ENCODE results near the gene CHML. TPM values are rescaled to one million over a fixed set of nuclear protein-coding genes. Genes with fewer than 3 reads are reported as not detected.
A peak's percentile ranks its signal among the peaks of the same experiment; 100 is the strongest.
"Not testable (repeated sequence)": the region's sequence is repeated elsewhere in the genome, so short reads cannot be mapped to it uniquely, and the experiment has no call there.

Gene CHML
- total RNA-seq, 2 experiments from 2014 or later = 19.9 to 21.1 TPM

DNA sequence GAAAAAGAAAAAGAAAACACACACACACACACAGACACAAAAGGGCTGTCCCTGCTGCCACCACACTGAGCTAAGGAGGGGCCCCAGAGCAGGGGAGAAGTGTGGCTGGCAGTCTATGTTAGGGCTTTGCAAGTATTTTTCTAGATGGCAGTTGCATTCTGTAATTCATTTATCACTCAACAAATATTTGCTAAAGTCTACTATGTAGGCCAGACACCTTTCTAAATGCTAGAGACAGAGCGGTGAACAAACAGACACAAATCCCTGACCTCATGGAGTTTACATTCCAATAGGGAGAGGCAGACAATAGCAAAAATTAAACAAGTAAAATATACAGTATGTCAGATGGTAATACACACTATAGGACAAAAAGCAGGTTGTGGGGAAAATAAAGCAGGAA lies 32.1 kb upstream of the CHML start:
- CTCF ChIA-PET = interaction anchor here (1.1 kb wide), 1 partner anchor 14 kb away, joined by 3 read pairs; no protein-coding TSS in a partner anchor
- intact Hi-C loops (cut with micrococcal nuclease) = loop anchor here (10.0 kb wide), 1 partner anchor 1958 kb away; no protein-coding TSS in a partner anchor

DNA sequence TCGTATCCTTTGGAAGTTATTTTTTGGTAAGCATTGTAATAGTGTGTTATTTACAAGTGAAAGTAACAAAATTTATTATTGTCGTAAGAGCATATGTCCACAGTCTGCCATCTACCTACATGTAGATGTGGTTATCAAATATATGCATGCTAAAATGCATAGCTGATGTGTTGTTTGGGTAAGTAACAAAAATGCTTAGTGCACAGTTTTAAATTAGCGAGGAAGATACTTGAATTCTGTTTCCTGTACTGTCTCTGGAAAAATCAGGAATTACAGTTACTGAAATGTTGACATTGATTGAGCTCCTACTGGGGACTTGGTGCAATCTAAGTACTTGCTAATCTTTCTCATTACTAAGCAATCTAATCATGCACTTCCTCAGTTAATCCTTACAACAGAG lies 26.2 kb upstream of the CHML start:
- H3K4me3 Mint-ChIP-seq = no peak overlapping the region
- H3K27ac Mint-ChIP-seq = no peak overlapping the region
- no peaks in the 10 kb centered on the region for H3K27me3 Mint-ChIP-seq (ENCODE audit: low read depth)
- intact Hi-C loops (cut with micrococcal nuclease) = no loop called here
- no peak for DNase-seq
- peaks cover 34% of the 10 kb centered on the region for H3K4me1 Mint-ChIP-seq (ENCODE audit: low read depth)
- peaks cover 4% of the 10 kb centered on the region for H3K9me3 Mint-ChIP-seq
- CTCF ChIA-PET = no interaction called here
- peaks cover 3% of the 10 kb centered on the region for H3K36me3 Mint-ChIP-seq (ENCODE audit: low read depth)

More for the DNA sequence above, 32.1 kb upstream of the CHML start:
- Mint-ChIP-seq H3K27me3 (ENCODE audit: low read depth) (no peaks in the 10 kb centered on the region), H3K4me3 (no peak overlapping the region), H3K36me3 (ENCODE audit: low read depth) (peaks cover 3% of the 10 kb centered on the region), H3K4me1 (ENCODE audit: low read depth) (peaks cover 68% of the 10 kb centered on the region), H3K27ac (peak overlapping the region; percentile 82), H3K9me3 (peaks cover 4% of the 10 kb centered on the region)
- no peak for DNase-seq

DNA sequence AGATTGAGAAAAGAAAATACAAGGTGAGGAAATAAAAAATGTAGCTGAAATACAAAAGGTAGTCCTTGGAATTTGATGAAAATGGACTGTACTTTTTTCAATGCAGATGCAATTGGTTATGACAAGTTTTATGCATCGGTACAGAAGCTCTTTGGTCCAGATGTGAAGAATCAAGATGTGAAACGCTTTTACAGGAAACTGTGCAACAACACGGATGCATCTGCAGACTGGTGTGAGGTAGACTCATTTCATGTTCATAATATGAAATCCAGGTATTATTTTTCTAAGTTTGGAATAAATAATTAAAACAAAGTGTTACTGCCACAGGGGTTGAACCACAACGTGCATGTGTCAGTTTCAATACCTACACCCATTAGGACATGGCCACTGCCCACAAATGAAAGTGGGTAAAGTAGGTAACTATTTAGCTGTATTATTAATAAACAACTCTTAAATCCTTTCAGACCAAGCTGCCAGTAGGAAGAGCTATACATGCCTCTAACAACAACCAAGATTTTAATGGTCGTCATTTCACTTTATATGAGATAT lies 20.3 kb upstream of the CHML start:
- no peak overlapping the region for H3K4me3 Mint-ChIP-seq
- intact Hi-C loops (cut with micrococcal nuclease) = no loop called here
- no peak overlapping the region for H3K27ac Mint-ChIP-seq
- CTCF ChIA-PET = no interaction called here
- H3K9me3 Mint-ChIP-seq = peaks cover 2% of the 10 kb centered on the region
- no peaks in the 10 kb centered on the region for H3K36me3 Mint-ChIP-seq (ENCODE audit: low read depth)
- no peak for DNase-seq
- H3K27me3 Mint-ChIP-seq (ENCODE audit: low read depth) = no peaks in the 10 kb centered on the region
- peaks cover 2% of the 10 kb centered on the region for H3K4me1 Mint-ChIP-seq (ENCODE audit: low read depth)

DNA sequence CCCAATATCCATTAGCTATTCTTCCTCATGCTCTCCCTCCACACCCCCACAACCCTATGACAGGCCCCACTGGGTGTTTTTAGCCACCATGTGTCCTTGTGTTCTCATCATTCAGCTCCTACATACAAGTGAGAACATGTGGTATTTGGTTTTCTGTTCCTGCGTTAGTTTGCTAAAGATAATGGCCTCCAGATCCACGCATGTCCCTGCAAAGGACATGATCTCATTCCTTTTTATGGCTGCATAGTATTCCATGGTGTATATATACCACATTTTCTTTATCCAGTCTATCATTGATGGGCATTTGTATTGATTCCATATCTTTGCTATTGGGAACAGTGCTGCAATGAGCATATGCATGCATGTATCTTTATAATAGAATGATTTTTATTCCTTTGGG lies 18.8 kb upstream of the CHML start:
- H3K9me3 Mint-ChIP-seq; intact Hi-C loops (cut with micrococcal nuclease); H3K4me3 Mint-ChIP-seq; H3K36me3 Mint-ChIP-seq (ENCODE audit: low read depth); H3K27ac Mint-ChIP-seq; DNase-seq; H3K27me3 Mint-ChIP-seq (ENCODE audit: low read depth); CTCF ChIA-PET; H3K4me1 Mint-ChIP-seq (ENCODE audit: low read depth): not testable (repeated sequence)

DNA sequence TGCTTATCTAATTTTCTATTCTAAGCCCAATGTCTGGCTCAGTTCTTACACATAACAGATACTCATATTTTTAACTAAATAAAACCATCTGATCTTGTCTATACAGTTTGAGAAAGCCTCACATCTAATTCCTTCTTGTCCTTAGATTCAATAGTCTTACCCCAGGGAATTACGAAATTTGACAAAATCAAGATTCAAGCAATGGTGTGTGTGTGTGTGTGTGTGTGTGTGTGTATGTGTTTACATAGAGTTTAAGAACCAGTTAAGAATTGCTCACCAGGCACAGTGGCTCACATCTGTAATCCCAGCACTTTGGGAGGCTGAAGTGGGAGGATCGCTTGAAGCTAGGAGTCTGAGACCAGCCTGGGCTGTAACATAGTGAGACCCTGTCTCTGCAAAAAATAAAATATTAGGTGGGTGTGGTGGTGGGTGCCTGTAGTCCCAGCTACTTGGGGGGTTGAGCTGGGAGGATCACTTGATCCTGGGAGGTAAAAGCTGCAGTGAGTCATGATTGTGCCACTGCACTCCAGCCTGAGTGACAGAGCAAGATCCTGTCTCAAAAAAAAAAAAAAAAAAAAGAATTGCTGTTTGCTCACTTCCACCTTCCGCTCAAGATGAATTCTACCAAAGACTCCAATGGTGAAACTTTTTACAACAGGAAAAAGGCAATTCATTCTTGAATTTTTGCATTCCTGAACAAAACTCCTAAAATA lies 18.1 kb upstream of the CHML start:
- no peak for DNase-seq
- Mint-ChIP-seq H3K27me3 (ENCODE audit: low read depth) (no peaks in the 10 kb centered on the region), H3K4me1 (ENCODE audit: low read depth) (peaks cover 7% of the 10 kb centered on the region), H3K27ac (no peak overlapping the region), H3K36me3 (ENCODE audit: low read depth) (no peaks in the 10 kb centered on the region), H3K4me3 (no peak overlapping the region), H3K9me3 (peaks cover 2% of the 10 kb centered on the region)
- CTCF ChIA-PET = interaction anchor here (0.6 kb wide), 1 partner anchor 15 kb away, joined by 3 read pairs; no protein-coding TSS in a partner anchor
- intact Hi-C loops (cut with micrococcal nuclease) = no loop called here

DNA sequence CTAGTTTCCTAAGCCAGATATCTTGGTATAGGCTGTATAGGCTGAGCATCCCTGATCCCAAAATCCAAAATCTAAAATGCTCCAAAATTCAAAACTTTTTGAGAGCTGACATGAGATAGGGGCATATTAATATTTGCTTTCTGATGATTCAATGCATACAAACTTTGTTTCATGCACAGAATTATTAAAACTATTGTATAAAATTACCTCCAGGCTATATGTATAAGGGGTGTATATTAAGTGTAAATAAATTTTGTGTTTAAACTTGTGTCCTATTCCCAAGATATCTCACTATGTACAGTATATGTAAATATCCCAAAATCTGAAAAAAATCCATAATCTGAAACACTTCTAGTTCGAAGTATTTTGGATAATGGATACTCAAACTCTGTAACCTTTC lies 14.5 kb upstream of the CHML start:
- no peak overlapping the region for H3K4me3 Mint-ChIP-seq
- DNase-seq = no peak
- intact Hi-C loops (cut with micrococcal nuclease) = no loop called here
- peaks cover 2% of the 10 kb centered on the region for H3K9me3 Mint-ChIP-seq
- H3K27me3 Mint-ChIP-seq (ENCODE audit: low read depth) = no peaks in the 10 kb centered on the region
- no peak overlapping the region for H3K27ac Mint-ChIP-seq
- no peaks in the 10 kb centered on the region for H3K36me3 Mint-ChIP-seq (ENCODE audit: low read depth)
- peaks cover 5% of the 10 kb centered on the region for H3K4me1 Mint-ChIP-seq (ENCODE audit: low read depth)
- CTCF ChIA-PET = interaction anchor here (0.6 to 1.5 kb wide), 2 partner anchors 11 to 48 kb away, joined by 3 to 4 read pairs; no protein-coding TSS in a partner anchor

DNA sequence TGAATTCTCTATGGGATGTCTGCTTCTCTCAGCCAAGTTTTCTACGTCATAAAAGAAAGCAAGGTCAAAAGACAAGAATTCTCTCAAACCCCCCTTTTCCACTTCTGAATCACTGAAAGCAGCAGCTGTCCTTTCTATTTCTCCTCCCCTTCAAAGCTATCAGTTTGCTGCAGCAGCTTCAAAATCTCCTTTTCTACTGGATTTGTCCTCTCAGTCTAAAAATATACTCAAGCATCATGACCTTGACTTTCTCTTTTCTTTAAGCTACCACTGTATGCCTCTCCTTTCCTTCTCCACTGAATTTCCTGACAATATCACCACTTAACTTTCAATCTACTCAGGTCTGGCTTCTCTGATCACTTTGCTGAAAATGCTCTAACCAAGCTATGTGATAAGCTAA lies 13.8 kb upstream of the CHML start:
- intact Hi-C loops (cut with micrococcal nuclease) = no loop called here
- no peaks in the 10 kb centered on the region for H3K9me3 Mint-ChIP-seq
- H3K27ac Mint-ChIP-seq = no peak overlapping the region
- H3K4me3 Mint-ChIP-seq = no peak overlapping the region
- CTCF ChIA-PET = interaction anchor here (0.7 to 1.5 kb wide), 2 partner anchors 8 to 10 kb away, joined by 3 to 4 read pairs; no protein-coding TSS in a partner anchor
- no peaks in the 10 kb centered on the region for H3K27me3 Mint-ChIP-seq (ENCODE audit: low read depth)
- DNase-seq = no peak
- H3K4me1 Mint-ChIP-seq (ENCODE audit: low read depth) = peaks cover 5% of the 10 kb centered on the region
- H3K36me3 Mint-ChIP-seq (ENCODE audit: low read depth) = no peaks in the 10 kb centered on the region

DNA sequence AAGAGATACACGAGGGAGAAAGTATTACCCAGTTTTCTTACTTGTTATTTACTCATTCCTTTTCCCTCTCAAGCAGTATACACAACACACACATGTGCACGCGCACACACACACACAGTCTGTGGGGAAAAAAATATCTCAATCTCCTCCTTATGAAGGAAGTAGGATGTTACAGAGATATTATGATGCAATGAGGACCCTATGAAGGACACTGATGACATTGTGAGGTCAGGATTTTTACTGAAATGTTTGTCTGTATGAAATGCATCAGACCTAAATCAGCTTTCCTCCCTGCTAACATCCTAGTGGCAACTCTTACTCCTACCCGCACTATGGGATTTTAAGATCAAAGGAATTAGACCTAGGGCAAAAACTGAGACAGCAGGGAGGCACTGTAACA lies 11.8 kb upstream of the CHML start, which contains the start of gene WDR64:
TSS of gene WDR64 (plus strand) at position 270 of the 400 bp plus-strand sequence. CDS start 204 bp downstream, outside the sequence.
- DNase-seq = no peak
- intact Hi-C loops (cut with micrococcal nuclease) = no loop called here
- Mint-ChIP-seq H3K27me3 (ENCODE audit: low read depth) (no peaks in the 10 kb centered on the region), H3K4me3 (no peak within 1 kb of the TSS), H3K36me3 (ENCODE audit: low read depth) (no peaks in the 10 kb centered on the region), H3K27ac (no peak within 1 kb of the TSS), H3K9me3 (no peaks in the 10 kb centered on the region), H3K4me1 (ENCODE audit: low read depth) (peaks cover 5% of the 10 kb centered on the region)
- CTCF ChIA-PET = interaction anchor here (0.7 kb wide), 1 partner anchor 169 kb away, joined by 3 read pairs; no protein-coding TSS in a partner anchor

DNA sequence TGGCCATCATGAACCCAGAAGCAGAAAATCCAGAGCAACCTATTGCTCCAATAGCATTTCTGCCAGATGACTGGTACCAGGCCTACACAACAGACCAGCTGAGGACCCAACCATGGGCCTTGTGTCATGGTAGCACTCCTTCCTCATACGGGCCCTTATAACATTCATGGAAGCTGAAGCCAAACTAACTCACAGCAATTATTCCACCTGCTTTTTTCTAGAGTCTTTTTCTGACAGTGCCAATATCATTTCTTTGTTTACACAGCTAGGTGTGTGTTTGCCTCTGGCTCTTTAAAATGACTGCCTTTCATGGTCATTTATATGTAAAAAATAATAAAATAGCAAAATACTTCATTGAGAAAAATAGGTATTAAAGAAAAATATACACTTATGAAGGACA lies 8.0 kb upstream of the CHML start:
- no peaks in the 10 kb centered on the region for H3K36me3 Mint-ChIP-seq (ENCODE audit: low read depth)
- H3K27me3 Mint-ChIP-seq (ENCODE audit: low read depth) = no peaks in the 10 kb centered on the region
- no peak for DNase-seq
- peaks cover 1% of the 10 kb centered on the region for H3K9me3 Mint-ChIP-seq
- H3K4me3 Mint-ChIP-seq = no peak overlapping the region
- intact Hi-C loops (cut with micrococcal nuclease) = no loop called here
- no peak overlapping the region for H3K27ac Mint-ChIP-seq
- peaks cover 5% of the 10 kb centered on the region for H3K4me1 Mint-ChIP-seq (ENCODE audit: low read depth)
- CTCF ChIA-PET = interaction anchor here (0.6 kb wide), 1 partner anchor 22 kb away, joined by 3 read pairs; no protein-coding TSS in a partner anchor

DNA sequence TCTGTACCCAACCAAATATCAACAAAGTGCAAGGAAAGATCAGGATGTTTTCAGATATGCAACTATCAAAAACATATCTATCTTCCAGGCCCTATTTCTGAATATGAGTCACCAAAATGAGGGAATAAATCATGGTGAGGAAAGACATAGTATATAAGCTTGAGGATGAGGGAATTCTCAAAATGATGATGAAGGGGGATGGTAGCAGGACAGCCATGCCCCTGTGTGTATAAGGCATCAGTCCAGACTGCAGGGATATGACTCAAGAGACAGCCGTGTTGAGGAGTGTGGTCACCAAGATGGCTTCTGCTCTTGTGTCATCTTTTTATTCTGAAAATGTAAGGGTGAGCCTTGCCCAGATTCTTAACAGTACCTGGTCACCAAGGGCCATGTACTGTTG lies 7.5 kb upstream of the CHML start:
- peaks cover 1% of the 10 kb centered on the region for H3K9me3 Mint-ChIP-seq
- CTCF ChIA-PET = interaction anchor here (0.6 kb wide), 1 partner anchor 22 kb away, joined by 3 read pairs; no protein-coding TSS in a partner anchor

DNA sequence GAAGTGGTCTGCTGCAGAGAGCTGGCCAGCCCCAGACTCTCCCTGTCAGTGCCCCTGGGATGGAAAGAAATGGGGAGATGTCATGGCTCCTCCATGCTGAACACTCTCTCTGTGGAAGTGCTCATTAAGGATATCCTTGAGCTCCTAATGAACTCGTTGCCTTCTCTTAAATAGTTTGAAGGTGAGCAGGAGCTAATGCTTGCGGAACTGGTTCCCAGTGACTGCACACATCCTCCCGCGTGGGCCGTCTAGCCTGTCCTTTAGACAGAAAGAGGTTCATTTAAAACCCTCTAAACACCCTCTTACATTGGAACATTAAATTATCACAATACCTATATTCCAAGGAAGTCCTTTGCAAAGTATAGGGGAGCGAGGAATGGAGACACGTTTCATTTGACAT lies 6.0 kb upstream of the CHML start:
- DNase-seq = no peak
- no peak overlapping the region for H3K4me3 Mint-ChIP-seq
- CTCF ChIA-PET = no interaction called here
- intact Hi-C loops (cut with micrococcal nuclease) = no loop called here
- H3K27me3 Mint-ChIP-seq (ENCODE audit: low read depth) = no peaks in the 10 kb centered on the region
- no peaks in the 10 kb centered on the region for H3K36me3 Mint-ChIP-seq (ENCODE audit: low read depth)
- H3K9me3 Mint-ChIP-seq = peaks cover 7% of the 10 kb centered on the region
- H3K27ac Mint-ChIP-seq = no peak overlapping the region
- H3K4me1 Mint-ChIP-seq (ENCODE audit: low read depth) = peaks cover 5% of the 10 kb centered on the region

More for the DNA sequence above, 7.5 kb upstream of the CHML start:
- Mint-ChIP-seq H3K36me3 (ENCODE audit: low read depth) (no peaks in the 10 kb centered on the region), H3K4me1 (ENCODE audit: low read depth) (peaks cover 5% of the 10 kb centered on the region), H3K4me3 (no peak overlapping the region), H3K27ac (no peak overlapping the region), H3K27me3 (ENCODE audit: low read depth) (no peaks in the 10 kb centered on the region)
- intact Hi-C loops (cut with micrococcal nuclease) = no loop called here
- DNase-seq = no peak

DNA sequence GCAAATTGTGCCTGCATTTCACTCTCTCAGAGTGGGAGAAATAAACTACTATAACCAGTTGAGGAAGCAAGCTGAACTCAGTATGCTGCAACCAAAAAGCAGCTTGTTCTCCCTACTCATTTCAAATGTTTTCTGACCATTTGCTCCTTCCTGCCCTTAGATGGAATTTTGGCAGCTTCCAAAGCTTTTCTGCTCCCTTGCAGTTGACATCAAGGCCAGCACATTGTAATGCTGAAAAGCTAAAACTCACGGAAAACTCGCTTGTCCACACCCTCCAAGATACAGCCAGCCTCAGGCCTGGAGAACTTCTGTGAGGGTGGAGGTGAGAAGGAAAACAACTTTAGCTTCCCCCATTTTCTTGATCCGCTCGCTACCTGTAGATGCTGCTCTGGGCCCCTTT lies 5.0 kb upstream of the CHML start:
- intact Hi-C loops (cut with micrococcal nuclease) = no loop called here
- no peak for DNase-seq
- Mint-ChIP-seq H3K27ac (no peak overlapping the region), H3K27me3 (ENCODE audit: low read depth) (no peaks in the 10 kb centered on the region), H3K4me3 (no peak overlapping the region), H3K4me1 (ENCODE audit: low read depth) (peaks cover 10% of the 10 kb centered on the region), H3K9me3 (peaks cover 7% of the 10 kb centered on the region), H3K36me3 (ENCODE audit: low read depth) (no peaks in the 10 kb centered on the region)
- CTCF ChIA-PET = no interaction called here

Measured in activated naive CD4-positive, alpha-beta T cell treated with anti-CD3 and anti-CD28 coated beads for 36 hours (primary cell).